Measurements from ENCODE around the gene SLC15A3. TPM values are rescaled to one million over a fixed set of nuclear protein-coding genes. Genes with fewer than 3 reads are reported as not detected.
A peak's percentile ranks its signal among the peaks of the same experiment; 100 is the strongest.

Gene SLC15A3
- total RNA-seq, 1 donor from 2014 or later: 23.1 TPM

DNA sequence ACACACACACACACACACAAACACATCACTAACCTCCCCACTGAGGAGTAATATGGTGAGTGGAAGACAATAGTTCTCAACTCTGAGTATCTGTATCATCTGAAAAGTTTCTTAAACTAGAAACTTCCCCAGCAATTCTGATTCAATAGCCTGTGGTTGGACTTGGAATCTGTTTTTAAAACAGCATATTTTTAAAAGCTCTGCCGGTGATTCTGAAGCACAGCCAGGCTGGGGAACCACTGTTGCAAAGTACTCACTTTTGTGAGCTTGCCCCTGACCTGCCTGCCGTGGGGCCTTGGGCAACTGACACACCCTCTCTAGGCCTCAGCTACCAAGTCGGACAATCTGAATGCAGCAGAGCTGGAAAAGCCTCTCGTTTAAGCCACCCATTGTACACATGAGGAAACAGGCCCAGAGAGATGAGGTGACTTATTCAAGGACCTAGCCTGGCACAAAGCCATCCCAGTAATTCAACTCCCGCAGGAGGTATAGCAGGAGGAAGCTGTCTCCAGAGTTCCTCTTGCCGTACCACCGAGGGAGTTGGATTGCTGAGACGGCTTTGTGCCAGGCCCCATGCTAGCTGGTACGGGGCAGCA, 8.9 kb downstream of the SLC15A3 start:
- Histone ChIP-seq H3K27ac (no peak overlapping the region), H3K27me3 (no peaks in the 10 kb centered on the region), H3K9me3 (no peaks in the 10 kb centered on the region), H3K4me3 (no peak overlapping the region), H3K36me3 (peaks cover 0 to 25% of the 10 kb centered on the region in 2 donors), H3K4me1 (peaks cover 18% of the 10 kb centered on the region)
- DNase-seq (ENCODE audit: extremely low spot score in 2 of 2): no peak
- peak in 1 of 2 donors; percentile 41 for TF ChIP-seq POLR2AphosphoS5 (IDR thresholded peaks at IDR 0.05; ENCODE audit: insufficient read depth in 1 of 2, low read depth in 1 of 2)
- TF ChIP-seq POLR2A (IDR thresholded peaks at IDR 0.05): no peak
- intact Hi-C loops (cut with DNase I): no loop called here

- H3K4me3 ChIP-seq: no peak overlapping the region
- no peak for DNase-seq (ENCODE audit: extremely low spot score in 2 of 2)
- H3K4me1 ChIP-seq: peaks cover 18% of the 10 kb centered on the region
- H3K27me3 ChIP-seq: no peaks in the 10 kb centered on the region
- TF ChIP-seq CTCF (IDR thresholded peaks at IDR 0.05) (no peak), POLR2A (IDR thresholded peaks at IDR 0.05) (no peak), POLR2AphosphoS5 (IDR thresholded peaks at IDR 0.05; ENCODE audit: insufficient read depth in 1 of 2, low read depth in 1 of 2) (no peak)
- intact Hi-C loops (cut with DNase I): no loop called here
- H3K9me3 ChIP-seq: no peaks in the 10 kb centered on the region
- H3K36me3 ChIP-seq: peaks cover 0 to 25% of the 10 kb centered on the region in 2 donors
- H3K27ac ChIP-seq: no peak overlapping the region
Observed at GRCh38 chr11:60942219-60942618, 9.8 kb downstream of the SLC15A3 start.

DNA sequence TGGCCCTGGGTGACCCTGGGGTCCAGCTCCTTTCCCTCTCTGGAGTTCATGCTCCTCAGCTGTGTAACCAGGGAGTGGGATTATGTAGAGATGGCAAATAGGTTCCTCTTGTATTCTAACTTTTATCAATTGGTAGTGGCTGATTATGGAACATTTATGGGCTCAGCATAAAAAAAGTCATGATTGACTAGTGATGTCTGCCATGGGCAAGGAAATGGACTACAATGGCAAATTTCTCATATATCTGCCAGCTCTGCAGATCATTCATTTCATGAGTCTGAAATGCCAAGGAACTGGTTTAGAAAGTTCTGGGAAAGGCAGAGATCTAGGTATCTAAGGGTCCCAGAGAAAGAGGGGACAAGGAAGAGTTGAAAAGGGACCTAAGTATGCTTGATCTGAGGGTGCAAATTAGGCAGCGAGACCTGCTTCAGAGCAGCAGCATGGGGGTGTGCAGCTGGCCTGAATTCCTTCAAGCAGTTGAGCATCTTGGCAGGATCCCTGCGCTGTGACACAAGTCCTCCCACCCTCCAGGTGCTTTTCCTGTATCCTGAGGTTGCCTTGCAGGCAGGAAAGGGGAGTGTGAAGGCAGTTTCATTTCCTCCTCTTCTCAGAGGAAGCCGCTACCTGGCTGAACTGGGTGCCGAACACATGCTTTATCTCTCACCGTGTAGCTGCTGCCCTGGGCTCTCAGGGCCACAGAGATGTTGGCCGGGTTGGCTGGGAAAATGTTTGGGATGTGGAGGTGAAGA, 10.4 kb downstream of the SLC15A3 start:
- Histone ChIP-seq H3K36me3 (peaks cover 0 to 25% of the 10 kb centered on the region in 2 donors), H3K9me3 (no peaks in the 10 kb centered on the region), H3K4me1 (peaks cover 18% of the 10 kb centered on the region), H3K27me3 (no peaks in the 10 kb centered on the region), H3K4me3 (no peak overlapping the region), H3K27ac (no peak overlapping the region)
- TF ChIP-seq CTCF (IDR thresholded peaks at IDR 0.05): no peak
- TF ChIP-seq POLR2AphosphoS5 (IDR thresholded peaks at IDR 0.05; ENCODE audit: insufficient read depth in 1 of 2, low read depth in 1 of 2): no peak
- TF ChIP-seq POLR2A (IDR thresholded peaks at IDR 0.05): no peak
- DNase-seq (ENCODE audit: extremely low spot score in 2 of 2): no peak
- intact Hi-C loops (cut with DNase I): no loop called here

GRCh38 chr11:60939855-60940254, 12.1 kb downstream of the SLC15A3 start:
- no peaks in the 10 kb centered on the region for H3K27me3 ChIP-seq
- no peak overlapping the region for H3K27ac ChIP-seq
- intact Hi-C loops (cut with DNase I): no loop called here
- no peak for DNase-seq (ENCODE audit: extremely low spot score in 2 of 2)
- TF ChIP-seq POLR2AphosphoS5 (IDR thresholded peaks at IDR 0.05; ENCODE audit: insufficient read depth in 1 of 2, low read depth in 1 of 2) (no peak), POLR2A (IDR thresholded peaks at IDR 0.05) (no peak), CTCF (IDR thresholded peaks at IDR 0.05) (no peak)
- peaks cover 0 to 25% of the 10 kb centered on the region in 2 donors for H3K36me3 ChIP-seq
- H3K4me3 ChIP-seq: no peak overlapping the region
- H3K4me1 ChIP-seq: peaks cover 18% of the 10 kb centered on the region
- H3K9me3 ChIP-seq: no peaks in the 10 kb centered on the region

DNA sequence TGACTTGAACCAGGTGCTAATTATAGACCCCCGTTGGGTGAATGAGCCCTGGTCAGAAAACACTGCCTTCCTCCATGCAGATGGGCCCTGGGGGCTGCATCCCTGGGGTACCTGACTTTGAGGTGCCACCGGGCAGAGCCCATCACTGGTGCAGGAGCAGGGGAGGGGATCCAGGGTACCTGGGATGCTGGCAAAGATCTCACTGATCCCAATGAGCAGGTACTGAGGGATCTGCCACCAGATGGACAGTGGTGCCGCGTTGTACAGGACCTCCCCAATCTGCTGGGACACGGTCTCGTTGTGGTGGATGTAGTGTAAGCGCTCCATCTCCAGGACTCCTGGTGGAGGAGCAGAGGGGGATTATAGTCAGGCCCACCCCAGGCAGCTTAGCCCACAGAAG, 12.7 kb downstream of the SLC15A3 start:
- no peak overlapping the region for H3K27ac ChIP-seq
- DNase-seq (ENCODE audit: extremely low spot score in 2 of 2): no peak
- H3K4me3 ChIP-seq: no peak overlapping the region
- intact Hi-C loops (cut with DNase I): no loop called here
- TF ChIP-seq CTCF (IDR thresholded peaks at IDR 0.05): no peak
- TF ChIP-seq POLR2A (IDR thresholded peaks at IDR 0.05): no peak
- TF ChIP-seq POLR2AphosphoS5 (IDR thresholded peaks at IDR 0.05; ENCODE audit: insufficient read depth in 1 of 2, low read depth in 1 of 2): no peak
- H3K9me3 ChIP-seq: no peaks in the 10 kb centered on the region
- H3K27me3 ChIP-seq: no peaks in the 10 kb centered on the region
- H3K4me1 ChIP-seq: peaks cover 18% of the 10 kb centered on the region
- peaks cover 0 to 25% of the 10 kb centered on the region in 2 donors for H3K36me3 ChIP-seq
